CD4-positive, alpha-beta T cell treated with Interleukin-2 at 100 ng/mL for 4 hours (primary cell): ENCODE results near the gene PPP1R1B.

Experiments used
- DNase-seq: peaks from one replicate; pipeline ENCODE4 v3.0.0-alpha.2; 2020; ENCODE audit warnings: low spot score

PPP1R1B gene

DNA sequence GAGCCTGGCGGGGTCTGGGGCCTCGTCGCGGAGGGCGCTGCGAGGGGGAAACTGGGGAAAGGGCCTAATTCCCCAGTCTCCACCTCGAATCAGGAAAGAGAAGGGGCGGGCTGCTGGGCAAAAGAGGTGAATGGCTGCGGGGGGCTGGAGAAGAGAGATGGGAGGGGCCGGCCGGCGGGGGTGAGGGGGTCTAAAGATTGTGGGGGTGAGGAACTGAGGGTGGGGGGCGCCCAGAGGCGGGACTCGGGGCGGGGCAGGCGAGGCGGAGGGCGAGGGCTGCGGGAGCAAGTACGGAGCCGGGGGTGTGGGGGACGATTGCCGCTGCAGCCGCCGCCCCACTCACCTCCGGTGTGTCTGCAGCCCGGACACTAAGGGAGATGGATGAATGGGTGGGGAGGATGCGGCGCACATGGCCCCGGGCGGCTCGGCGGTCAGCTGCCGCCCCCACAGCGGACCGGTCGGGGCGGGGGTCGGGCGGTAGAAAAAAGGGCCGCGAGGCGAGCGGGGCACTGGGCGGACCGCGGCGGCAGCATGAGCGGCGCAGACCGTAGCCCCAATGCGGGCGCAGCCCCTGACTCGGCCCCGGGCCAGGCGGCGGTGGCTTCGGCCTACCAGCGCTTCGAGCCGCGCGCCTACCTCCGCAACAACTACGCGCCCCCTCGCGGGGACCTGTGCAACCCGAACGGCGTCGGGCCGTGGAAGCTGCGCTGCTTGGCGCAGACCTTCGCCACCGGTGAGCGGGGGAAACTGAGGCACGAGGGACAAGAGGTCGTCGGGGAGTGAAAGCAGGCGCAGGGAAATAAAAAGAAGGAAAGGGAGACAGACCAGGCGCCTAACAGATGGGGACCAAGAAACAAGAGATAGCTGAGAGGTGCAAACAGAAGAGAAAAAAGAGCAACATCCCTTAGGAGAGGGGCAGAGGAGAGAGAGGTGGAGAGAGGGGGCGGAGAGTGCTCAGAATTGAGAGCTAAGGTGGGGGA is 41.5 kb downstream of the PPP1R1B start, which contains the start of gene PNMT:
Gene PNMT, plus strand, starts transcription at position 509 of the 980 bp plus-strand sequence. Its CDS starts 23 bp downstream, at position 532.
- DNase-seq = peak; percentile 61

DNA sequence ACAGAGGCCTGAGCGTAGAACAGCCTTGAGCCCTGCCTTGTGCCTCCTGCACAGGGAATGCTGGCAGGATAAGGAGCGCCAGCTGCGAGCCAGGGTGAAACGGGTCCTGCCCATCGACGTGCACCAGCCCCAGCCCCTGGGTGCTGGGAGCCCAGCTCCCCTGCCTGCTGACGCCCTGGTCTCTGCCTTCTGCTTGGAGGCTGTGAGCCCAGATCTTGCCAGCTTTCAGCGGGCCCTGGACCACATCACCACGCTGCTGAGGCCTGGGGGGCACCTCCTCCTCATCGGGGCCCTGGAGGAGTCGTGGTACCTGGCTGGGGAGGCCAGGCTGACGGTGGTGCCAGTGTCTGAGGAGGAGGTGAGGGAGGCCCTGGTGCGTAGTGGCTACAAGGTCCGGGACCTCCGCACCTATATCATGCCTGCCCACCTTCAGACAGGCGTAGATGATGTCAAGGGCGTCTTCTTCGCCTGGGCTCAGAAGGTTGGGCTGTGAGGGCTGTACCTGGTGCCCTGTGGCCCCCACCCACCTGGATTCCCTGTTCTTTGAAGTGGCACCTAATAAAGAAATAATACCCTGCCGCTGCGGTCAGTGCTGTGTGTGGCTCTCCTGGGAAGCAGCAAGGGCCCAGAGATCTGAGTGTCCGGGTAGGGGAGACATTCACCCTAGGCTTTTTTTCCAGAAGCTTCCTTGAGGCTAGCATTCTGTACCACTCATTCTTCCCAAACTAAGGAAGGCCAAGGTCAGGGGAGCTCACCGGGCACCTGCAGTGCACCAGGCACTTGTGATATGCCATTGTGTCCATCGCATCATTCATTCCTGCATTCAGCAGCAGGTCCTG is 43.4 kb downstream of the PPP1R1B start:
- DNase-seq = no peak

DNA sequence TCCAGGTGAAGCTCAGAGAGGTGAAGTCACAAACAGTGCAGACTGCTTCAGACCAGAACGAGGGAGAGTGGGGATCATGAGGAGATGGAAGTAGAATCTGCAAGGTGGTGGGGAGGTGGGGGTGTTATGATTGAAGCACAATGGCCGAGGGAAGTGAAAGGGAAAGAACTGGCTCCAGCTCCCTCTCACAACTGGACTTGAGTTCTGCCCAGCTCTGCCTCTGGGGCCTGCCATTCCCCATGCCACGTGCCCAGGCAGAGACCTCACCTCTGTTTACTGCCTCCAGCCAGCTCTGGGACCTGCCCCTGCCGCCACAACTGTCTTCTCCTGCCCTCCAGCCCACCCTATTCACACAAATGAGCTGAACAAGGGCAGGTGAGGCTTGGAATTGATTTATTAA is 44.0 kb downstream of the PPP1R1B start:
- no peak for DNase-seq

DNA sequence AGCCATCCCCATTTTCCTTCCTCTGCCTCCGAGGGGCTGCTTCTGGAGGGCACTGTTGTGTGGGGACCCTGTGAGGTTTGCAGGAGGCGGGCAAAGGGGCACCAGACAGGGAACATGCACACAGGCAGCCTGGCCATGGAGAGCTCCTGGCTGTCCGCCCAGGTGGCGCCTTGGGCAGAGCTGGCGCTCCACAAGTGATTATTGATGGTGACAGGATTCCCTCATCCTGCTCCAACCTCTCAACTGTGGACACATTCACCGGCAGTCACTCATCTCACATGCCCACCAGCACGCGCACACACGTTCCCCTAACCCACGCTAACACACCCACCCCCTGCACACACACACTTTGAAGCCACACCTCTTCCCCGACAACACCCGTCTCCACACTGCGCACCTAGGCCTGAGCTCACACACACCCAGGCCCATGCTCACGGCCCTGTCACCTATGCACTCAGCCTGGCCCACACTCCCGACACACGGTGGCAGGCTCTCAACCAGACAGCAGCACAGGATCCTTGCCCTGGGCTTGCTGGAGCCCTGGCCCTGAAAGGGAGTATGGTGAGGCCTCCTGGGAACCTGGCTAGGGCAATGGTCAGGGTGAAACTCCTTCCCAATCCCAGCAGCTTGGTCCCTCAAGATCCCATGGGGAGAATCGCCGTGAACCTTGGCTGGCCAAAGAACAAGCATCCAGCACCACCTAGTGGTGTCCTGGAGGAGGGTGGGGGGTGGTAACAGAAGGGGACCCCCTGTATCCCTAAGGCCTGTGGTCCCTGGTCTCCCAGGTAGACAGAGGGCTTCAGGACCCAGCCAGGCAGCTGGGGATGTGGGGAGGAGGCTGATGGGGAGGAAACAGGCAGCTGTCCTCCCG is 45.1 kb downstream of the PPP1R1B start:
- DNase-seq = no peak

DNA sequence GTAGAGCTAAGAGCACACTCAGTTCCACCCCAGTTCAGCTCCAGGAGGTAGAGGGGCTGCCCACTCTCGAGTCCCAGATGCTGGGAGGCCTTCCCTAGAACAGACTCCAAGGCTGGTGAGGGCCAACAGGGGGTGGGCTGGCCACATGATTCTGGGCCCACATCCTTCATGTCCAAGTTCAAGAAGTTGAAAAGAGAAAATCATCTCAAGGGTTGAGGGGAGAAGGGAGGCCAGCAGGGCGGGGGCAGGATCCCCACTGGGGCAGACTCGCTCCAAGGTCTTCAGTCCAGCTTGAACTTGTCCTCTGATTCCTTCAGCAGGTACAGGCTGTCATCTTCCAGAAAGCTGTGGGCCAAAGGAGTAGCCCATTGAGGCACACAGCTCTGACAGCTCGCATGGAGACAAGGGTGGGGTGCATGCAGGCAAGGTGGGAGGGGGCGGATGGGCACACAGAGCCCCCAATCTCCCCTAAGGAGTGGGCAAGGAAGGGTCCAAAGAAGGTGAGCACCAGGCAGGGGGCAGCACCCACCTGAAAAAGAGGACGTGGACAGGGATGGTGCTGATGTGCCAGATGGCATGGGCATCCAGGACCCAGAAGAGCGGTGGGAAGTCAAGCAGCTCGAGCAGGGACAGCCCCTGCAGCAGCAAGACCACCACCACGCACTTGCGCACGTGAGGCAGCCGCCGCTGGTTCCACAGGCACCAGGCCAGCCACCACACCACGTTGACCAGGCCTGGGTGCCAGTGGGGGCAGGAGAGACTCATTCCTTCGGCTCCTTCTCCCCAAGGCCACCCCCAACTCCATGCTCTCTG is 46.0 kb downstream of the PPP1R1B start:
- DNase-seq = no peak

DNA sequence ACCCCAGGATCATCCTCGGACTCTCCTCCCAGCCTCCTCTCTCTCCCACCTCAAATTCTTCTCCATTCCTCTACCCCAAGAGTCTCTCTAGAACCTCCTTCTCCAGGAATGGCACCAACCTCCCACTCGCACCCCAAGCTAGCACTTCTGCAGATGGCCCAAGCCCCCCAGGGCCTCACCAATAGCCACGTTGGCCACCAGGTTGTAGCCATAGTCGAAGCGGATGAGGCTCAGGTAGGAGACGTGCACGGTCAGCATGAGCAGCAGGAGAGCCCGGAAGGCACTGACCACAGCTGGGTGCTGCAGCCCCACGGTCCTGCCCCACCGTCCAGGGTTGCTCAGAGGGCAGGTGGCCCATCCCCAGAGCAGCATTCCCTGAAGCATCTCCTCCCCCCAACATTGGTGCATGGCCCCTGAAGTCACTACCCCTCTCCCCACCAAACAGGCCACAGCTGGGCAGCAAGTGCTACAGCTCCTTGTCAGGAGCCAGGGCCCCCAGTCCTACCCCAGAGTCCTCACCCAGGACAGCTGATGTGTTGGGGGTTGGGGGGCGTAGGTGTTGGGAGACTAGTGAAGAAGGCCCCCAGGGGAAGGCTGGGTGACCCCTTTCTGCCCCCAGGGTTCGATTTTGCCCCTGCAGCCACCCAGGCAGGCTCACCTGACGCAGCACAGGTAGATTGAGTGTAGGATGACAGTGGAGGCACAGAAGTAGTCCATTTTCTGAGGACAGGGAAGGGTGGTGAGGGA is 46.8 kb downstream of the PPP1R1B start:
- DNase-seq = no peak

DNA sequence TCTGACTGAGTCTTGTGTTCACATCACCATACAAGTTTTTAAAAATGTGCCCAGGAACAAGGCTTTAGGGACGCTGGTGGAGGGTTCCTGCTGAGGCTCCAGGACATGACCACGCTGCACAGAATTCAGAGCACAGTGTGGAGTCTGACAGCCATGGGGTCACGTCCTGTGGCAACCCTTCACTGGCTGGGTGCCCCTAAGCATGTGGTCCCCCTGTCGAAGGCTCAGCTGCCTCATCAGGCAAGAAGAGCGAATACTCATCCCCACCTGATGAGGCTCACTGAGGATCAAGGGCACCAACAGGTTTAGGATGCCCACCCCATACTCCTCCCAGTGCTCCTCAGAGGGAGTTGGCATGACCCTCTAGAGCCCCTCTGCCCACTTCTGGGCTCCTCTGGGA is 47.4 kb downstream of the PPP1R1B start:
- DNase-seq = no peak

DNA sequence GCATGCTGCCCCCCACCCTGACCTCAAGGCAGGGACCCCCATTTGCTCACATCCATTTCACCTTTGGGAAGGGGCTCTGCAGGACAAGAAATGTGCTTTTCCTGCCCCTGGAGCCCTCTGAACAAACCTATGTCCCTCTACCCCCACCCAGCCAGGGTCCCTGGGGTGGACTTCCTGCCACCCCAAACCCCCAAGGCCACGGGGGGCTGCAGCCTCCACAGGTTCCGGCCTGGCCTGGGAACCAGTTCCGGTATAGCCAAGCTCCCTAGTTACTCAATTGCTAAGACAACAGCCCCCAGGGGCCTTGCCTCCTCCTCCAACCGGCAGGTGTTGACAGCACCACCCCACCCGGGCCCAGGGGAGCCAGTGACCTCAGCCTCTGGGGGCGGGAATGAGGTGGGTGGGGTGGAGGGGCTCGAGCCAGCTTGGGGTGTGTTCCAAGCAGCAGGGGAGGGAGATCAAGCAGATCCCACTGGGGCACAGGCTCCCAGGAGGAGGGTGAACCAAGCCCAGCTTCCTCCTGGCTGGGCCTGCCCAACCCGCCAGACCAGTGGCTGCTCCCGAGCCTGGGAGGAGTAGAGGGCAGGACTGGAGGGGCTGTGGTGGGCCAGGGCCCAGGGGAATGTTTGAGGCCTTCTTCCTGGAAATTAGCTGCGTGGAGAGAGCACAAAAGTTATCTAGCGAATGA is 48.1 kb downstream of the PPP1R1B start:
- no peak for DNase-seq

DNA sequence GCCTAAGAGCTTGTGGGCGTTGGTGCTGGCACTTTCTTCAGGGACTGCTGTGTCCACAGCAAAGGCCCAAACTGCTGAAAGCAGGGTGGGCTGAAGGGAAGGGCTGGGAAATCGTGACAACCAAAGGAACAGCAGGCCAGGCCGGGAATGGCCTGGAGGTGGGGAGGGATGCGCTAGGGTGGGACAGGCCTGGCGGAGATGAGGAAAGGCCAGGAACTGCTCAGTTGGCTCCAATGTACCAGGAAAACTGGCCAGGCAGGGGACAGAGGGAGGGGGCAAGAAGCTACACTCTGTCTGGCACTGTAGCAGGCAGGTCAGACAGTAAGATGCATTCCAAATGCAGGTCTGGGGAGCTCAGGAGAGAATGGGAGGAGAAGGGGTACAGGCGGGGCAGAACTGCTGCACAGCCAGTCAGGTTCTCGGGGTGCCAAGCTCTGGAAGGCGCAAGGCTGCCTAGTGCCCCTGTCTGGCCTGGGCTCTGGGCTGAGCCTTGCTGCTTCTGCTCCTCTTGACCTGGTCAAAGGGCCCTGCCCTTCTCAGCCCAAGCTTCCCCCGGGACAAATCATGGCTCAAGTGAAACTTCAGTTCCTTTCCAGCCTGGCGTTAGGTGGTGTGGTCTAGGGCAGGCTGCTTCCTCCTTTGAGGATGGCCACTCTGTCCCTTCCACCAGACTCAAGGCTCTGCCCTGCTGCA is 48.8 kb downstream of the PPP1R1B start:
- no peak for DNase-seq

DNA sequence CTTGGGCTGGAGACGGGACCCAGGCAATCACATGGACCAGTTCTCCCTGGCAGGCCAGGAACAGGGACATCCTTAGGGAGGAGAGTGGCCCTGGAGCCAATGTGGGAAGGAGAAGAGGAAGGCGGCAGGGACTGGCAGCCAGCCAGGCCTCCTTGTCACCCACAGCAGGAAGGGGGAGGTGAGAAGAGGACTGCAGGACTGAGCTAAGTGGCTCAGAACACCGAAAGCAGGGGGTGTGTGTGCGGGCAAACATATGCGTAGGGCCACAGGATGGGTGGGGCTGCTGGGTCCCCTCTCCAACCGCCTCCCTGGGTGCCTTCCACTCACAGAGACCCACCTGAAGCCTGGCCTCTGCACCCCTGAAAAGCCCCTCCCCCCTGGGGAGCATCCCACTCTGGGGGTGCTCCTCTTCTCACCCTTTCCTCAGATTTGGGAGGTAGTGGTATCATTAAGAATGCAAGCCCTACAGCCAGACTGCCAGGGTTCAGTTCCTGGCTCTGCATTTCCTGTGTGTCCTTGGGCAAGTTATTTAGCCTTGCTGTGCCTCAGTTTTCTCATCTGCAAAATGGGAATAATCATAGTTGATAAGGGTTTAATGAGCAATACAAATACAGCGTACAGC is 49.6 kb downstream of the PPP1R1B start:
- peak; percentile 53 for DNase-seq

DNA sequence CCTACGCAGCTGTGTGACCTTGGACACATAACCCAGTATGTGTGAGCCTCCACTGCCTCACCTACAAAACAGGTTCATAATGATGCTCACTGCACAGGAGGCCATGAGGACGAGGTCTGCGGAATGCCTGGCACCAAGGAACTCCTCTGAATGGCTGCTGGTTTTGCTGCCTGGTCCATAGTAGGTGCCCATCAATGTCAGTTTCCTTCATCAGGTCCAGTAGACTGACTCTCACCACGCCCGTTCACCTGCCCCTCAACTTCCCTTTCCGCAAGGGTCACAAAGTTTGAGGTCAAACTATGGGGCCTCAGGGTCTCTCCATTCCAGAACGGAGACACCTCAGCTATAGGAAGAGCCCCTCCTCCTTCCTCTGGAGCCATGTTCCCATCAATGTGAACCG is 50.3 kb downstream of the PPP1R1B start:
- no peak for DNase-seq

DNA sequence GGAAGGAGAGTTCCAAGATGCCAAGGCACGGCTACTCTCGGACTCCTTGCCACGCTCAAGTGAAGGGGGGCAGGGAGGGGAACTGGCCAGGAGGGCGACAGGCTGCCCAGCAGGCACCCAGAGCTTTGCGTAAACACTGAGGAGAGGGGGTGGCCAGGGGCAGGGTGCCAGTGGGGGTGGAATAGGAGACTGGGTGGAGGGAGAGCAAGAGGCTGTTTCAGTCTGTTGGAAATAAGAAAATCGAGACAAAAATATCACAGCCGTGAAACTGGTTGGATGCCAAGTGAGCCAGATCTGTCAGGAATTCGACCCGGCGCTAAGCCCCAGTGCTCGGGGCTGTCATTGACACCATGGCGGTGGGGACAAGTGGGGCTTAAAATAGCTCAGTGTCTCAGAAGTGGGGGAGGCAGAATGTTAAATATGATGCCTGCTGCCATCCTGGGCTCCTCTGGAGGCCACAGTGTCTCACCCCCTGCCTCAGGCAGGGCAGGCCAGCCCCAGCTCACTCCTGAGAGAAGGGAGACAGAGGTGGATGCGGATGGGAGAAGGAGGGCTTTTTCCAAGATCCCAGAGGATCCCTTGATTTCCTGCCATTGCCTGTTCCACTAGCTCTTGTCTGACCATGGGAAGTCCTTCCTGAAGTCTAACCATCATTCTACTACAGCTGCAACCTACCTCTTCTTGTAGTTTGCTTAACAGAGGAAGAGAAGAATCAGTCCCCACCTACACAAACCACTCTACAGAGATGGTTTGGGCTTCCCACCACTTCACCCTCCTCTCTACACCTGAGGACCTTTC is 51.0 kb downstream of the PPP1R1B start:
- DNase-seq = no peak

DNA sequence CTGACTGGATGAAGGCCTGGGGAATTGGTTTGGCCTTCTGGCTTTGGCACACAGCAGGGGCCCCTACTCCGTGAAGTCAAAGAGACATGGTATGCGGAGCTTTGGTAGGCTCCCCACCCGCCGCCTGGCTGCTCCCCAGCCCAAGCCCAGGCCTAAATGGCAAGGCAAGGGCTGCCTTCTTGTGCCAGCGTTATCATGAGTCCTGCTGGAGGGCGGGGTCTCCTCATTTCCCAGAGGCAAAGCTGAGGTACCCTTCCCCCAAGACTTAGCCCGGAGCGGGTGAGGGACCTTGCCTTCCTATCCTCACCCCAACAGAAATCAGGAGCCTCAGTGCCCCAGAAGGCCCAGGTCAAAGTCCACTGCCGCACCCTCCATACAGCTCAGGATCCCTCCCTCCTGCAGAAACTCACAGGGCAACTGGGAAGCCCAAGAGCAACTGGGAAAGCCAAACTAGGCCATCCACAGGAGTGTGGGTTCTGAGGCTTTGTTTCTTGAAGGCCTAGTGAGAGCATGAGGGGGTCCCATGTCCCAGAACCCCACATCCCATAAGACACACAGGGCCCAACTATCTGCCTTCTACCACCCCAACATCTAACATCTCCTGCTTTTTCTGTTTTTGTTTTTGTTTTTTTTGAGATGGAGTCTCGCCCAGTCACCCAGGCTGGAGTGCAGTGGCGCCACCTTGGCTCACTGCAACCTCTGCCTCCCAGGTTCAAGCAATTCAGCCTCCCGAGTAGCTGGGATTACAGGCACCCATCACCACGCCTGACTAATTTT is 51.8 kb downstream of the PPP1R1B start:
- no peak for DNase-seq

DNA sequence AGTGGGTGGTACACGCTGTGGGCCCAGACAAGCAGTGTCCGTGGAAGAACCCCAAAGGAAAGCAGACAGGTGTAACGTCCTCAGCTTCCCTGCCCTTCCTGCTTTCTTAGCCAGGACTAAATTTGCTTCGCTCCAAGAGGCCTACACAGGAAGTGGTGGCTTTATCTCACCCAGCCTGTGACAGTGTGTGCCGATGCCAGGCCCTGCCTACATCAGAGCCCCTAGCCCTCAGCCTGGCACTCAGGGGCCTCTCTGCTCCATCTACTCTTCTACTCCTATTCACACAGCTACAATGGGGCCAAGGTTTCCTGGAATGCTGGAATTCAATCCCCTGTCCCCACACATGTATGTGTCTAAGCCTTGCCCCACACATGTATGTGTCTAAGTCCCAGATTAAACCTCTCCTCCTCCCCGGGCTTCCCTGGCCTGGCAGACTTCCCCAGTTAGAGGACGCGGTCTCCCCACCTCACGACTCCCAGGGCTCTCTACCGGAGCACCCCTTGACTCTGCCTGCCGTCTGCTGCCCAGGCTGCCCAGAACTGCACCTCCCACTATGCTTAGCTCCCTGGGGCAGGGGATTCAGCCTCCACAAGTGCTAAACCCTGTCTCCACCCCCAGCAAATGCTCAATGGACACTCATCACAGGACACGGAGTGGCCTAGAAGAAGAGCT is 52.9 kb downstream of the PPP1R1B start:
- peak; percentile 54 for DNase-seq

DNA sequence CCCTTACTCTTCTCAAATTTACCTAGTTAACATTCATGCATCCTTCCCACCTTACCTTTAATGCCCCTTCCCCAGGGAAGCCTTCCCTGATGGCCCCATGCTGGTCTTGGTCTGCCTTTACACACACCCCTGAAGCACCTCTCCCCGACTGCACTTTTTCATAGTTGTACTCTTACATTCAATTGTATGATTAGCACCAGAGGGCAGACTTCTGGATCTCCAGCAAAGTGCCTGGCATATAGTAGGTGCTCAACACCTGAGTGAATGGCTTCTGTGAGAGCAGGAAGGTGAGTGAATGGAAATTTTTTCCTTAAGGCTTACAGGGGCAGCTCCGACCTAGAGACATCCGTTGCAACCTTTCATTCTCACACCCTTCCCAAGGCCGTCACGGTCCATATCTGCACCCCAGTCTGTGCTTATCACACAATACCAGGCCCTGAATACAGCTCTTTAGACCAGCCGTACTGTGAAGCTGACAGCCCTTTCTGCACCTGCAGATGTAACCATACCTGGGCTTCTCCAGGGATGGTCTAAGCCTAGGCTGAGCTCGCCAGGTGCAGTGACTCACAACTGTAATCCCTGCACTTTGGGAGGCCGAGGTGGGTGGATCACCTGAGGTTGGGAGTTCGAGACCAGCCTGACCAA is 56.7 kb downstream of the PPP1R1B start:
- no peak for DNase-seq
